NCI-H446 treated with DMSO at 0.1 percent for 48 hours (cell line): Measurements from ENCODE around the gene CYP39A1.
A peak's percentile ranks its signal among the peaks of the same experiment; 100 is the strongest.

Experiments
- DNase-seq: peaks from one replicate; lab custom pipeline; 2025; lab: John Stamatoyannopoulos, UW

CYP39A1 gene, protein sequence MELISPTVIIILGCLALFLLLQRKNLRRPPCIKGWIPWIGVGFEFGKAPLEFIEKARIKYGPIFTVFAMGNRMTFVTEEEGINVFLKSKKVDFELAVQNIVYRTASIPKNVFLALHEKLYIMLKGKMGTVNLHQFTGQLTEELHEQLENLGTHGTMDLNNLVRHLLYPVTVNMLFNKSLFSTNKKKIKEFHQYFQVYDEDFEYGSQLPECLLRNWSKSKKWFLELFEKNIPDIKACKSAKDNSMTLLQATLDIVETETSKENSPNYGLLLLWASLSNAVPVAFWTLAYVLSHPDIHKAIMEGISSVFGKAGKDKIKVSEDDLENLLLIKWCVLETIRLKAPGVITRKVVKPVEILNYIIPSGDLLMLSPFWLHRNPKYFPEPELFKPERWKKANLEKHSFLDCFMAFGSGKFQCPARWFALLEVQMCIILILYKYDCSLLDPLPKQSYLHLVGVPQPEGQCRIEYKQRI

DNA sequence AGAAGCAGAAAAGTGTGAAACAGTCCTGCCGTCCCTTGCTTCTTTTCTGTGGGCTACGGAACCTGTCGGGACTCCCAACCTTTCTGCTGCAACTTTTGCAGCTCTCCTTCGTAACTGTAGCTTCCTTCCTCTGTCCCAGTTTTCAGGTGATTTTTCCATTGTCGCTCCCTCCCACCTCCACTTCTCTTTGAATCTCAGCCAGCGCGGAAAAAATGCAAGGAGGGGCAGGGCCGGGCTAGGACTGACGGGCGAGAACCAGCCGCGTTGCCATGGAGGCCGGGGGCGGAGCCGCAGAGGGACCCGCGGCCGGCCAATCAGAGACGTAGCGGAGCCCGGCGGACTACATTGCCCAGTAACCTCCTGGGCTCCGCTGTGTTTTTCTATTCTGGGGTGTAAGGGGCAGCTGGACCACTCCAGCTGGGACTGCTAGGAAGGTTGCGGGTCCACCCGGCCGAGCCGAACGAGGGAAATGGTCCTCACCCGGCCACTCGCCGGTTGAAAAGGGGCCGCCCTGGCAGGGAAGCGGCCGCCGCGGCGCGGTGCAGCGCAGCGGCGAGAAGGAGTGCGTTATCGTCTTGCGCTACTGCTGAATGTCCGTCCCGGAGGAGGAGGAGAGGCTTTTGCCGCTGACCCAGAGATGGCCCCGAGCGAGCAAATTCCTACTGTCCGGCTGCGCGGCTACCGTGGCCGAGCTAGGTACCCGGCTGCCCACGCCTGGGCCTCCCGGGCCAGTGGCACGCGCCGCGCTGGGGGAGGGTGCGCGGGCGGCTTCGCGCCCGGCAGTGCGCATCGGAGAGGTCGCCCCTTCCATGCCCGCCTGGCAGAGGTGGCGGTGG, at the start of gene CYP39A1, which contains the start of gene SLC25A27:
Gene CYP39A1 (minus strand): TSS at position 216 of the 836 bp plus-strand sequence. CDS start 236 bp downstream, outside the sequence.
Gene SLC25A27 (plus strand): TSS at position 373 of the 836 bp plus-strand sequence. CDS start 218 bp downstream, at position 591.
- DNase-seq = peak; percentile 57

DNA sequence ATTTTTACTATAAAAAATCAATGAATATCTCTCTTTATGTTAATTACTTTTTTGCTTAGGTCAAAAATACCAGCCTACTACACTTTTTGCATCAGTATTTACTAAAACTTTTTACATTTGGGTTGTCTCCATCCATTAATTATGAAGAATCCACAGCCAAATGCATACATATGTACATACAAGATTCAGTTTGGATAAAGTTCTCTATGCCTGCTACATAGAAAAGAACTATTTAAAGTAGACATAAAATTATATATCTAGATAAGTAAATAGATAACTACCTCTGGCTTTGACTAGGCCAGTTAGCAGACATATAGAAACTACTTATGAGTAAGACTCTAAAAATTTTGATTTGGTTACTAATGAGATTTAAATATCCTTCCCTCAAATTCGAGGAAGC, 47.4 kb upstream of the CYP39A1 start:
- no peak for DNase-seq

DNA sequence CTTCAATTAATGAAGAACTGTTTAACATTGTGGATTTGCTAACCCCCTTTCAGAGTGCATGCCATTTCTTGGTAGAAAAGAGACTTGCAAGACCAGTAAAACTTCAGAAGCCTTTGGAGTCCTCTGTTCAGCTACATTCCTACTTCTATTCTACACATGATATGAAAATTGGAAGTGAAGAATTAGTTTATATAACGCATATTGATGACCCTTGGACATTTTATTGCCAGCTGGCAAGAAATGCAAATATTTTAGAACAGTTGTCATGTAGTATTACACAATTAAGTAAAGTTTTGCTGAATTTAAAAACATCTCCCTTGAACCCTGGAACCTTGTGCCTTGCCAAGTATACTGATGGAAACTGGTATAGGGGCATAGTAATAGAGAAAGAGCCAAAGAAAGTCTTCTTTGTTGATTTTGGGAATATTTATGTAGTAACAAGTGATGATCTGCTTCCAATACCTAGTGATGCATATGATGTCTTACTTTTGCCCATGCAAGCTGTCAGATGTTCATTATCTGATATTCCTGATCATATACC, 38.4 kb upstream of the CYP39A1 start:
- no peak for DNase-seq

DNA sequence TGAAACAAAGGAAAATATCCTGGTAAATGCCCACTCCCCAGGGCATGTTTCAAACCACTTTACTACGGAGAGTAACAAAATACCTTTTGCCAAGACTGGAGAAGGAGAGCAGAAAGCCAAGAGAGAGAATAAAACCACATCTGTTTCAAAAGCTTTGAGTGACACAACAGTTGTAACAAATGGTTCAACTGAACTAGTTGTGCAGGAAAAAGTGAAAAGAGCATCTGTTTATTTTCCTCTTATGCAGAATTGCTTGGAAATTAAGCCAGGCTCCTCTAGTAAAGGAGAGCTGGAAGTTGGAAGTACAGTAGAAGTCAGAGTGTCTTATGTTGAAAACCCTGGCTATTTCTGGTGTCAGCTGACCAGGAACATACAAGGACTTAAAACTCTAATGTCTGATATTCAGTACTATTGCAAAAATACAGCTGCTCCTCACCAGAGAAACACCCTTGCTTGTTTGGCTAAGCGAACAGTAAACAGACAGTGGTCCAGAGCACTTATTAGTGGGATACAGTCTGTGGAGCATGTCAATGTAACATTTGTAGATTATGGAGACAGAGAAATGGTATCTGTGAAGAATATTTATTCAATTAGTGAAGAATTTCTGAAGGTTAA, 37.6 kb upstream of the CYP39A1 start:
- DNase-seq = no peak

DNA sequence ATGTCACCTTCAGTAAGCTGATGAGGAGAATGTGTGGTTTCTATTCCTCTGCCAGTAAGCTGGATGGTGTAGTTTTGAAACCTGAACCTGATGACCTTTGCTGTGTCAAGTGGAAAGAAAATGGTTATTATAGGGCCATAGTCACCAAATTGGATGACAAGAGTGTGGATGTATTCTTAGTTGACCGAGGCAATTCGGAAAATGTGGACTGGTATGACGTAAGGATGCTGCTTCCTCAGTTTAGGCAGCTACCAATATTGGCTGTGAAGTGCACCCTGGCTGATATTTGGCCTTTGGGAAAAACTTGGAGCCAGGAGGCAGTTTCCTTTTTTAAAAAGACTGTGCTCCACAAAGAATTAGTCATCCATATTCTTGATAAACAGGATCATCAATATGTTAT, 37.0 kb upstream of the CYP39A1 start:
- DNase-seq = no peak

DNA sequence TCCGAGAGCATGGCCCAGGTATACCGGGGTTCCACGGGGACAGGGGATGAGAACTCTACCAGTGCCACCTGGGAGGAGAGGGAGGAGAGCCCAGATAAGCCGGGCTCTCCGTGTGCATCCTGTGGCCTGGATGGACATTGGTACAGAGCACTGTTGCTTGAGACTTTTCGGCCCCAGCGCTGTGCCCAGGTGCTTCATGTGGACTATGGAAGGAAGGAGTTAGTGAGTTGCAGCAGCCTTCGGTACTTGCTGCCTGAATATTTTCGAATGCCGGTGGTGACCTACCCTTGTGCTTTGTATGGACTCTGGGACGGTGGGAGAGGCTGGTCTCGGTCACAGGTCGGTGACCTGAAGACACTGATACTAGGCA, 36.3 kb upstream of the CYP39A1 start:
- no peak for DNase-seq

DNA sequence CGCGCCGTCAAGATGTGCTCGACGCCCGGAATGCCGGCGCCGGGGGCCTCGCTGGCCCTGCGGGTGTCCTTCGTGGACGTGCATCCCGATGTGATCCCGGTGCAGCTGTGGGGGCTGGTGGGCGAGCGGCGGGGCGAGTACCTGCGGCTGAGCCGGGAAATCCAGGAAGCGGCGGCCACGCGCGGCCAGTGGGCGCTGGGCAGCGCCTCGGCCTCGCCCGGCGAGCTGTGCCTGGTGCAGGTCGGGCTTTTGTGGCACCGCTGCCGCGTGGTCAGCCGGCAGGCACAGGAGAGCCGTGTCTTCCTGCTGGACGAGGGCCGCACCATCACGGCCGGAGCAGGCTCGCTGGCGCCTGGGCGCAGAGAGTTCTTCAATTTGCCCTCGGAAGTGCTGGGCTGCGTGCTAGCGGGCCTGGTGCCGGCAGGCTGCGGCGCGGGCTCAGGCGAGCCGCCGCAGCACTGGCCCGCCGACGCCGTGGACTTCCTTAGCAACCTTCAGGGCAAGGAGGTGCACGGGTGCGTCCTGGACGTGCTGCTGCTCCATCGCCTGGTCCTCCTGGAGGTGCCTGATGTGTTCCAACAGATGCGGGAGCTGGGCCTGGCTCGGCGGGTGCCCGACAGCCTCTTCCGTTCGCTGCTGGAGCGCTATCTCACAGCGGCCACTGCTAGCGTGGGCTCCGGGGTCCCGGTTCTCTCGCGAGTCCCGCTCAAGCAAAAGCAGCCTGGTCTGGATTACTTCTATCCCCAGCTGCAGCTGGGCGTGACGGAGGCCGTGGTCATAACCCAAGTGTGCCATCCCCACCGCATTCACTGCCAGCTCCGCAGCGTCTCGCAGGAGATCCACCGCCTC, 35.7 kb upstream of the CYP39A1 start:
- no peak for DNase-seq

DNA sequence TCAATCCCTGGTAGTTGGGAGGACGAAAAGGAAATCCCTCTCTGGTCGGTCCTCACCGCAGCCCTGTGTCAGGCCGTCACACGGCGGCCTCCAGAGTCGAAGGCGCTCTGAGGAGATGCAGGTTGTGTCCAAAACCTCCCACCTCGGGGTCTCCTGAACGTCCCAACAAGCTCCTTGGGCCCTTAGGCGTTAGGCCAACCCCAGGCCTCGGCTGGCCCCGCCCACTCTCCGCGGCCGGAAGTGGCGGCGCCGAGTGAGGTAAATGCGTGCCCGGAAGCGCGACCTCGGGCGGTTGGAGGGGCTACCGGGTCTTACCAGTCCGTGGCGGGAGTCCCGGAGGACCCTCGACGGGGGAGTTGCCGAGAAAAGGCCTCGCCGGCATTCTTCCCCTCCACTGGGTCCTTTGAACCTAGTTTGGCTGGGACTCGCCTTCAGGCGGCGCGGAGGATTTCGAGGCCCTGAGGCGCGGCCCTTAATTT, 35.0 kb upstream of the CYP39A1 start, which contains the start of gene TDRD6:
Gene TDRD6 (plus strand): TSS at position 267 of the 479 bp plus-strand sequence. CDS start 244 bp downstream, outside the sequence.
- DNase-seq = no peak

DNA sequence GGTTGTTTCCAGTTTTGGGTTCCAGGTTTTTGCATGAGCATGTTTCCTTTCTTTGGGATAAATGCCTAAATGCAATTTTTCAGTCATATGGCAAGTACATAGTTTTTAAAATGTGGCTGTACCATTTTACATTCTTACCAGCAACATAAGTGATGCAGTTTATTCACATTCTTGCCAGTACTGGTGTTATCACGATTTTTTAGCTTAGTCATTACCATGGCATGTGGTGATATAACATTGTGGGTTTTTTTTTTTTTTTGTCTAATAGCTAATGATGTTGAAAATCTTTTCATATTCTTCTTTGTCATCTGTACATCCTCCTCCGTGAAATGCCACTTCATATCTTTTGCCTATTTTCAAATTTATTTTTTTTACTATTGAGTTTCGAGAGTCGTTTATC, 32.2 kb upstream of the CYP39A1 start:
- no peak for DNase-seq

DNA sequence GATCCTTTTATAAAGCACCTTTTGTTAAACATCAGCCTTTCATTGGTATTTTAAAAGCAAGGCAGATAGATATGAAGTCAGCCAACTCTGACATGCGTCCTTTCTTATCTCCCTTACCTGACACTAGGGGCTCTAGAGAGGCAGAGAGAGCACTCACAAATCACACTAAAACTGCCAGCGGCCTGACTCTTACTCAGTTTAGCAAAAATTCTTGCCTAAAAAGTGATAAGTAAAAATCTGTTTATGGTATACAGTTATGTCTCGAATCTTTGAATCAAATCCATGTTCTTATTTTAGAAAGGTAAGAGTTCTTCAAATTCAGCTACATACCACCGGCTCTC, 24.7 kb upstream of the CYP39A1 start:
- no peak for DNase-seq

DNA sequence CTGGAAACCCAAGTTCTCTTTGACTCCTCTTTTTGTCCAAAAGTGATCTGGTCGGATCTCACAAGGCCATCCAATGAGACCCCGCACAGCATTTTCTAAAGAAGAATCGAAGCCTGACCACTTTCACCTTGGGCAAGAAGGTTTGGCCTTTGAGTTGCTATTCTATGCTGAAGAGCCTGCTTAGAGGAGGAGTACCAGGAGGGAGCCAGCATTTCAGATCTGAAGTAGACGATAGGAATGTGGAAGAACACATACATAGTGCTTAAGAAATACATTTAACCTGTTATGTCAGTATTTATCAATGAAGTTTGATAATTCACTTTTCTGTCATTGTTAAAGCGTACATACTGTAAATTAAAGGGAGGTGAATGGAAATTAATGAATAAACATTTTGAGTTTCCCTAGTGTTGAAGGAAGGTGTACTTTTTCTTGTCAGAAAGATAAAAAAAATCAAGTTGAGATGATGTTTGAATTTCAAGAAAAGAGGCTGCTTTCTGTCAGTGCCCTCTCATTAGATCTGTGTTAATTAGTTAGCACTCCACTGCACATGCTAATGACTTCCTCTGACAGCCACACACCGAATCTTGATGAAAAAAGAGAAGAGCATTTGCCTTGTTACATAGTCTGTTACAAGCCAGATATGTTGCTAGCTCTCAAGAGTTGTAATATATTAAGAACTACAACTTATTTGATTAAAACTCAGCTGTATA, 24.1 kb upstream of the CYP39A1 start:
- no peak for DNase-seq

DNA sequence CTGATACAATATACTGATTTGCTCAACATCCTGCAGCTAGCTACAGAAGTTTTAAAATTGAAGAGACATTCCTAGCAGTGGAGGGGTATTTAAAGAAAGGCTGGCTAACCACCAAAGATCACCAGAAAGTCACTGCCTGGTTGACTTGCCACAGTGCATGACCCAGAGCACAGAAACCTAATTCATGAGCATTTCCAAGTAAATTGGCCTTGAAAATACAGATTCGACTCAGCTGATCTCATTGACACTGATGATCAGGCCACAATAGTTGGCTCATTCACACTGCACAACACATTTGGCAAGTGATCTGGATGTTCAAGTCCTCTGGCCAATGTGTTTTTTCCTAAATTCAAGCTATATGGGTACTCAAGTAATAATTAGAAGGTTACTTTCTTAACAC, 21.8 kb upstream of the CYP39A1 start:
- no peak for DNase-seq

DNA sequence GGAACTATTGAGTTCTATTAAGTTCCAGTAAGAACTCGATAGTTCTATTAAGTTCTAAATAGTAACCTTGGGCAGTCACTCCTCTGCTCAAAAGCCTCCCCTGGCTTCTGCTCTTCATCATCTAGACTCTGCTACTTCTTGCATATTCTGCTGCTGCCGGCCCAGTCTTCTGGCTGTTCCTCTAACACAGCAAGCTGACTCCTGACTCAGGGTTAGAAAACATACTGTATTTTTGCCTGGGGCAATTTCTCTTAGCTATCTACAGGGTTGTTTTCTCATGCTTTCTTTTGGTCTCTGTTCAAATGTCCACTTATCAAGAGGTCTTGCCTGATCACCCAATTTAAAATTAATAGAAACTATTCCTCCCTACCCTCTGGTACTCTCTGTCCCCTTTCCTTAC, 14.8 kb upstream of the CYP39A1 start:
- no peak for DNase-seq

DNA sequence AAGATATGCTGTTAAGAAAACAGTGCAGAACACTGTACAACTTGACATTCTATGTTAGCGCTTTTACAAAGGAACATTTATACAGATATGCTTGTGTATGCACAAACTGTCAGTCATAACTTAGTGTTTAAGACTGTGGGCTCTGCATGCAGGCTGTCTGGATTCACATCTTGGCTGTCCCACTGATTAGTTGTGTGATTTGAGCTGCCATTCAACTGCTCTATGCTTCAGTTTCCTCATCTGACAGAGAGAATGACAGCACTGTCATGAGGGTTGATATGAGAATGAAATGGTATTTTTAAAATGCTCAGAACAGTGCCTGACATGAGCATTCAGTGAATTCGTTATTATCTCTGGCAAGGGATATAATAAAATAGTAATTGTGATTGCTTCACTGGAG, 8.9 kb upstream of the CYP39A1 start:
- no peak for DNase-seq

DNA sequence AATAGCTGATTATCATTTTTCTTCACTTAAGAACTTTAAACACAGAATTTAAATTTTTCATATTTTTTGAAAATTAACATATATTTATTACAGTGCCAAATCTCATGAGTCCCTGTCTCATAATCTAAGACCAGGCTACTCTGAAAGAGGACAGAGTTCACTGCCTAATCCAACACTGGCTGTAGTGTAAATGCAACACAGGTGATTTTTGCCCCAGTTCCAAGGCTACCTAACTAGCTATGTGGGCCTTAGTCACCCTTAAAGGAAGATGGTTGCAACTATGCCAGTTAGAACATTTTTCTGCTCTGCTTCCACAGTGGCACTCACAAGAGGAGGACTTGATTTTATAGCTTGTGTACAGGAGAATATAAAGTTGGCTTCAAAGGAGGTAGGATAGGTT, 5.0 kb upstream of the CYP39A1 start:
- DNase-seq = no peak

DNA sequence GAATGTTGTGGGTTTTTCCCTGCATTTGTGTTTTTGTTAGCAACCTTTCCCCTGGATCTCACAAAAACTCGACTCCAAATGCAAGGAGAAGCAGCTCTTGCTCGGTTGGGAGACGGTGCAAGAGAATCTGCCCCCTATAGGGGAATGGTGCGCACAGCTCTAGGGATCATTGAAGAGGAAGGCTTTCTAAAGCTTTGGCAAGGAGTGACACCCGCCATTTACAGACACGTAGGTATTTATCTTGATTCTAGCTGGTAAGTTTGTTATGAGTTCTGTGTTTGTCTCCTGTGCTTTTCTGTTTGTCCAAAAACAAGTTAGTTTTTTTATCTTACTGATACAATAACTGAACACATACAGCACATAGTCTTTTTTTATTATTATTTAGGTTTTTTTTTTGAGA, 3.2 kb upstream of the CYP39A1 start:
- no peak for DNase-seq

DNA sequence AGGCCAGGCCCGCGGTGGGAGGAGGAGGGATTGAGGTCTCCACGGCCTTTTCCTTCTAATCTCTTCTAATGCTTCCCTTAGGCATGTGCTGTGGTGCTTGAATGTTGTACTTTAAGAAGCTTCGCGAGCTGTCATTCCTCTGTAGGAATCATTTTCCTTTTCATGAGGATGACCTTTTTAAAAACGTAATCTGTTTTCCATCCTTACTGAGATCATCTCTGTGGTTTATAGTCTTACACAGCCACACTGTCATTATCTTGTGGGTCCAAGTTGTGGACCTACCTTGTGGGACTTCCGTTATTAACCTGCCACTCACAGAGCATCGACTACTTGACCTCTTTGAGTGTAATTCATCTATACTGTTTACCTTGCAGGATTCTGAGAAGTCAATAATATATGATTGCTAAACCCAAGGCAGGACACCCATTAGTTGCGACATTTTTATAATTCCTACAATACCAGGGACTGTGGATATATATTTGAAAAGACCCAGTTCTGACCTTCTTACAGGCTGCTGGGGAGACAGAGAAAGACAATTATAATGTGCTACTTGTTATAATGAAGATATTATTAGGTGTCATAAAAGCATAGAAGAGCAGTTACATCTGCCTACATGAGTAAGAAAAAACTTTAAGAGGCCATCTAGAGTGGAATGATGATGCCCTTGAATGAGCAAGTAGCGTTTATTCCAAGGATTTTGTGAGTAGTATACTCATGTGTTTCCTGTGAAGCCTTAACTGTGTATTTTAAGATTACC, 999 bp upstream of the CYP39A1 start:
- DNase-seq = no peak

DNA sequence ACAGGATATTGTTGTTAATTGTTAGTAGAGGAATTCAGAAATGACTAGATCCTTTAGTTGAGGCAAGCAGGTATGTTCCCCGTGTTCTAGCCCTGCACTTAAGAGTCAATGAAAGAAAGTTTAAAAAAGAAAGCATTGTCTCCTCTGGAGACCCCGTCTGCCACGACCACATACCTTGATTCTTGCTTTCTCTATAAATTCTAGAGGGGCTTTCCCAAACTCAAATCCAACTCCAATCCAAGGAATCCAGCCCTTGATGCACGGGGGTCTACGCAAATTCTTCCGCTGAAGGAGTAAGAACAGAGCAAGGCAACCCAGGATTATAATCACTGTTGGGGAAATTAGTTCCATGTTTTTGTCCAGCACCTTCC, 401 bp downstream of the CYP39A1 start:
- no peak for DNase-seq

DNA sequence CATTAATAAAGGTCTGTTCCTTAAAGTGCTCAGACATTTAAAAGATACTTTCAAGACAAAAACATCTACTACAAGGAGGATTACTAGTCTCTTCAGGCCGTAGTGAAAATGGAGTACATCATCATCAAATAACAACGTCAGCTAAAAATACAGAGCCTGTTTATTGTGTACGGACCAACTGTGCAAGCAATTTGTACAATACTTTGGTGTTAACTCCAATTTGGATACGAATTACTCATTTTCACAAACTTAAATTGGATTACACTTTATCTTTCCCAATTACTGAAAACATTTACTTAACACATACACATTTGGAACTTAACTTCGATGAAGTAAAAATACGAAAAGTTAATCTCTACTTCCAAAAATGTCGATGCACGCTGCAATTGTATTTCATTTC, 802 bp downstream of the CYP39A1 start:
- no peak for DNase-seq

DNA sequence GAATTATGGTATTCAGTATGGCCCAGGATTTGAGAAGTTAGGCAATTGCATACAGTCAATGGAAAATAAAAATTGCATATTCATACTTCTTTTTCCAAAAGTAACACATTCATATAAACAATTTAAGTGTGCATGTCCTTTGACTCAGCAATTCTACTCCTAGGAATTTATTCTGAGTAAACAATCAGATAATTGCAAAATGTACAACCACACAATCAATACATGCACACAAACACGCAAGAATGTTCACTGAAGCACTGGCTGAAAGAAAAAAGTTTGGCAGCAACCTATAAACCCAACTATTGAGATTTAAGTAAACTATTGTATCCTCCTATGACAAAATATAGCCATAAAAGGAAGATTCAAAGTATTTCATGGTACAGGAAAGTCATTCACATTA, 1.6 kb downstream of the CYP39A1 start:
- no peak for DNase-seq
